NCI-H748 (cell line): ENCODE data around the gene XKR7.

Source experiments
- DNase-seq: peaks from one replicate; lab custom pipeline; 2025; ENCODE audit not compliant: unreplicated experiment; lab: John Stamatoyannopoulos, UW

XKR7 gene

GRCh38 chr20:31975874-31976273 lies 7.9 kb downstream of the XKR7 start:
- no peak for DNase-seq

- no peak for DNase-seq
Measured at GRCh38 chr20:31977080-31977479, 9.1 kb downstream of the XKR7 start.

GRCh38 chr20:31979713-31980426 lies 11.9 kb downstream of the XKR7 start:
- DNase-seq = no peak

- DNase-seq = no peak
Measured at GRCh38 chr20:31981784-31982183, 13.8 kb downstream of the XKR7 start.

GRCh38 chr20:31984981-31985471 lies 17.1 kb downstream of the XKR7 start:
- no peak for DNase-seq

- DNase-seq = no peak
Measured at GRCh38 chr20:31987744-31988143, 19.8 kb downstream of the XKR7 start.

GRCh38 chr20:31988430-31989015 lies 20.6 kb downstream of the XKR7 start:
- no peak for DNase-seq

GRCh38 chr20:31989030-31989645 lies 21.2 kb downstream of the XKR7 start:
- DNase-seq = no peak

- DNase-seq = no peak
Measured at GRCh38 chr20:31990641-31991338, 22.8 kb downstream of the XKR7 start.

GRCh38 chr20:31991339-31991705 lies 23.4 kb downstream of the XKR7 start:
- DNase-seq = no peak

GRCh38 chr20:31992086-31992485 lies 24.1 kb downstream of the XKR7 start:
- DNase-seq = no peak

- no peak for DNase-seq
Measured at GRCh38 chr20:31996996-31997395, 29.0 kb downstream of the XKR7 start.

- DNase-seq = no peak
Measured at GRCh38 chr20:31998246-31998645, 30.3 kb downstream of the XKR7 start.

GRCh38 chr20:32003325-32003724 lies 35.4 kb downstream of the XKR7 start:
- no peak for DNase-seq

GRCh38 chr20:32004963-32005362 lies 37.0 kb downstream of the XKR7 start:
- DNase-seq = no peak

- DNase-seq = no peak
Measured at GRCh38 chr20:32006053-32006452, 38.1 kb downstream of the XKR7 start.

GRCh38 chr20:32006841-32007786 lies 39.2 kb downstream of the XKR7 start:
- DNase-seq = peak; percentile 63

- DNase-seq = peak; percentile 14
Measured at GRCh38 chr20:32007787-32008616, 40.1 kb downstream of the XKR7 start.

- no peak for DNase-seq
Measured at GRCh38 chr20:32009564-32009963, 41.6 kb downstream of the XKR7 start.

GRCh38 chr20:32010101-32010500 lies 42.1 kb downstream of the XKR7 start, which contains the start of gene CCM2L:
Gene CCM2L, plus strand, starts transcription at chr20:32010438. Its CDS starts 17 bp downstream, at chr20:32010455.
- DNase-seq = no peak
